Adrenal gland (tissue), 12 donors: ENCODE measurements around the gene CD151. TPM values are rescaled to one million over a fixed set of nuclear protein-coding genes. Genes with fewer than 3 reads are reported as not detected.

Experiments
- DNase-seq, 7 donors: peaks; one replicate each; pipeline ENCODE4 v3.0.0-alpha.2; 2019 to 2020
- H3K27ac ChIP-seq, 5 donors: fragments of 200-600 bp; sonication (generic) in 4 of 5; 1 replicate in 3 of 5; 2 replicates in 2 of 5; pipeline versions ENCODE4 v1.5.1 to v1.8.0; 2016 to 2020; ENCODE audit warnings: mild to moderate bottlenecking in 1 of 5
- H3K27me3 ChIP-seq: fragments of 200-600 bp; 2 replicates; pipeline ENCODE4 v1.8.0; 2021
- H3K36me3 ChIP-seq, 2 donors: fragments of 200-600 bp; replicated peaks in 1 of 2; 1 replicate in 1 of 2; 2 replicates in 1 of 2; pipeline versions ENCODE4 v1.5.1 to v1.8.0; 2018 to 2022
- H3K4me1 ChIP-seq, 2 donors: fragments of 200-600 bp; replicated peaks in 1 of 2; 1 replicate in 1 of 2; 2 replicates in 1 of 2; pipeline versions ENCODE4 v1.5.1 to v1.8.0; 2018 to 2021
- H3K4me3 ChIP-seq, 4 donors: fragments of 200-600 bp; sonication (generic) in 3 of 4; one replicate each; pipeline ENCODE4 v1.5.1; 2016 to 2018
- H3K9me3 ChIP-seq, 3 donors: fragments of 200-600 bp; sonication (generic) in 1 of 3; replicated peaks in 1 of 3; 1 replicate in 2 of 3; 2 replicates in 1 of 3; pipeline versions ENCODE4 v1.5.1 to v1.8.0; 2016 to 2021
- POLR2A ChIP-seq, 2 donors: fragments of 450-650 bp; IDR thresholded peaks; one replicate each; pipeline ENCODE4 v1.6.1; 2017; ENCODE audit warnings: antibody characterized with exemption in 2 of 2, mild to moderate bottlenecking in 2 of 2, moderate library complexity in 1 of 2
- WGBS, 4 donors: extraction: QIAGEN DNeasy Blood & Tissue Kit in 2 of 4; methylation state at CpG; one replicate each; pipeline versions ENCODE4 v1.1.5 to v1.1.7; 2013 to 2017; 5-methylcytosine and 5-hydroxymethylcytosine counted together
- intact Hi-C, 2 donors: fragments of 100-400 bp; cut with DNase I; formaldehyde crosslinking; loops; one replicate each; pipeline versions ENCODE4 v1.14.1 to v1.15.0; 2022 to 2023
- polyA plus RNA-seq, 3 donors: library from polyadenylated mRNA; stranded (reverse); fragments of 200-250 nt in 2 of 3; fragments of 350-450 nt in 1 of 3; fragmentation: Illumina TruSeq in 1 of 3; extraction: RNeasy Lipid Tissue Mini Kit (QIAGEN cat#74804) in 1 of 3; gene quantifications; one replicate each; pipeline ENCODE4 v1.2.3, GENCODE V29; 2013 to 2014
- total RNA-seq, 9 donors: library from RNA; depleted of rRNA in 4 of 9; stranded (reverse); fragments of >200 nt in 4 of 9; fragments of 120-200 nt in 1 of 9; fragmentation: NEBNext Ultra II Directional in 1 of 9; extraction: Animal tissue kit (Norgen Biotek cat#: 25700) in 1 of 9; gene quantifications; one replicate each; pipeline versions ENCODE4 v1.1.0 to v1.2.4, GENCODE V29; 2013 to 2023
- TF ChIP-seq, protein P1 (sequence below), 6 experiments: fragments of 450-650 bp in 4 of 6; fragments of 200-600 bp in 2 of 6; sonication (generic) in 1 of 6; IDR thresholded peaks; 1 replicate in 5 of 6; 2 replicates in 1 of 6; pipeline versions ENCODE4 v1.5.1 to v1.8.0; 2016 to 2021; ENCODE audit warnings: antibody characterized with exemption in 6 of 6, mild to moderate bottlenecking in 2 of 6, moderate library complexity in 1 of 6
- donor health status: healthy with polysubstance abuse.
- donor health status: Bipolar disorder and iron deficiency.
- donor health status: DM: yes; HTN: yes; CAD: no.
- donor health status: DM: no; HTN: no; CAD: no.
- donor health status: DM: no; HTN: no; CAD: no.
- donor health status: DM: yes; HTN: yes; CAD: no.

The CD151 gene
- total and polyA plus RNA-seq, 12 donors, result 111 to 387 (median 285) TPM

DNA sequence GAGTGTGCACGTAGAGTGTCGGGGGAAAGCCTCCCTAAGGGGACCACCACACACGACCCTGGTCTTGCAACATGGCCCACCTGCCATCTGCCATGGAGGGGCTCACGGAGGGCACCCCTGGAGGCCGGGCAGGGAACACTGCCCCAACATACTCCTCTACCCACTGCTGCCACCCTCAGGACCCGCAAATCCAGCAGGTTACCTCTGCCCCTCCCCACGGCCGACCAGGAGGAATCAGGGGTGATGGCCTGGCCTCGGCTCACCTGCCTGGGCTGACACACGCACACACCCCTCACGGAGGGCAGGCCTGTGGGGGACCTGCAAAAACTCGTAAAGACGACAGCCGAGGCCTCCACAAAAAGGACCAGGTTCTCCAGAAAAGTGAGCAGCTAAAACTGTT, 47.7 kb downstream of the CD151 start:
- DNase-seq, result no peak
- Histone ChIP-seq H3K27ac (no peak overlapping the region), H3K27me3 (no peaks in the 10 kb centered on the region), H3K4me3 (no peak overlapping the region), H3K9me3 (no peaks in the 10 kb centered on the region), H3K36me3 (no peaks in the 10 kb centered on the region), H3K4me1 (peaks cover 7 to 8% of the 10 kb centered on the region in 2 donors)
- intact Hi-C loops, result no loop called here
- WGBS, 4 donors, result 85 to 99% (median 91%) methylated on average over 9 to 14 of the region's 14 CpGs
- TF ChIP-seq, protein P1, sequence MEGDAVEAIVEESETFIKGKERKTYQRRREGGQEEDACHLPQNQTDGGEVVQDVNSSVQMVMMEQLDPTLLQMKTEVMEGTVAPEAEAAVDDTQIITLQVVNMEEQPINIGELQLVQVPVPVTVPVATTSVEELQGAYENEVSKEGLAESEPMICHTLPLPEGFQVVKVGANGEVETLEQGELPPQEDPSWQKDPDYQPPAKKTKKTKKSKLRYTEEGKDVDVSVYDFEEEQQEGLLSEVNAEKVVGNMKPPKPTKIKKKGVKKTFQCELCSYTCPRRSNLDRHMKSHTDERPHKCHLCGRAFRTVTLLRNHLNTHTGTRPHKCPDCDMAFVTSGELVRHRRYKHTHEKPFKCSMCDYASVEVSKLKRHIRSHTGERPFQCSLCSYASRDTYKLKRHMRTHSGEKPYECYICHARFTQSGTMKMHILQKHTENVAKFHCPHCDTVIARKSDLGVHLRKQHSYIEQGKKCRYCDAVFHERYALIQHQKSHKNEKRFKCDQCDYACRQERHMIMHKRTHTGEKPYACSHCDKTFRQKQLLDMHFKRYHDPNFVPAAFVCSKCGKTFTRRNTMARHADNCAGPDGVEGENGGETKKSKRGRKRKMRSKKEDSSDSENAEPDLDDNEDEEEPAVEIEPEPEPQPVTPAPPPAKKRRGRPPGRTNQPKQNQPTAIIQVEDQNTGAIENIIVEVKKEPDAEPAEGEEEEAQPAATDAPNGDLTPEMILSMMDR (IDR thresholded peaks at IDR 0.05), result no peak
- TF ChIP-seq POLR2A (IDR thresholded peaks at IDR 0.05), result no peak

DNA sequence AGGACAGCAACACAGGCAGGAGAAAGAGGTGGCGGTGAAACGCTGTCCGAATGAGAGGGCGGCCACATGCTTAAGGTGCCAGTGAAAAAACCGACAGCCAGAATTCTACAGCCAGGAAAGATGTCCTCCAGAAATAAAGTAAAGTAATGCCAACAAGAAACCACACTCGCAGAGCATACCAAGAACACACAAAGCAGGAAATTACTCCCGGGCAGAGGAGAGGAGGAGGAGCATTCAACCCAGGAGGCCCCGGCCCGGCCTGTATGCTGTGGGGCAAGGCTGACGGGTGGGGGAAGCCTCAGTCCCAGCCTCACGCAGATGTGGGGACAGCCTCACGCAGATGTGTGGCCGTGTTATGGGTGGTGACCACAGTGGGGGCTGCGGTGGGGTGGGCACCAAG, 49.8 kb downstream of the CD151 start:
- no peak for DNase-seq
- 90 to 94% (median 93%) methylated on average over 11 to 14 of the region's 14 CpGs for WGBS, 4 donors
- no peaks in the 10 kb centered on the region for H3K9me3 ChIP-seq
- H3K4me1 ChIP-seq, result no peaks in the 10 kb centered on the region
- intact Hi-C loops, result no loop called here
- no peaks in the 10 kb centered on the region for H3K27me3 ChIP-seq
- H3K4me3 ChIP-seq, result no peak overlapping the region
- TF ChIP-seq POLR2A (IDR thresholded peaks at IDR 0.05), result no peak
- TF ChIP-seq, protein P1 (IDR thresholded peaks at IDR 0.05), result no peak
- H3K27ac ChIP-seq, result no peak overlapping the region
- no peaks in the 10 kb centered on the region for H3K36me3 ChIP-seq

DNA sequence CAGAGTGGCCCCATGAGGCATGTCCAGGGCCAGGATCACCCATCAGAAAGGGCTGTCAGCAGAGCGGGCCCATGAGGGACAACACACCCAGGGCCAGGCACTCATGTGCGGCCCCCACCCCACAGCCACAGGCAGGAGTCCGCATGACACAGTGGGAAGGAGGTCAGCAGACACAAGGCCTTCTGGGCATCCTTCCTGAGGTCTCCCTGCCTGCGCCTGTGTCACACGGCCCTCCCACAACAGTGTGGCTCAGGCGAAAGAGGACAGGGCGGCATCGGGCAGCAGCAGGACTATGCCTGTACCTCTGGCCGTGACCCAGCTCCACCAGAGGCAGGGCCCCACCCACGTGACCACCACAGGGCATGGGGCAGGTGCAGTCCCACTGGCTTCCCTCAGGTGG, 50.8 kb downstream of the CD151 start:
- Histone ChIP-seq H3K9me3 (no peaks in the 10 kb centered on the region), H3K4me1 (no peaks in the 10 kb centered on the region), H3K27ac (no peak overlapping the region), H3K27me3 (no peaks in the 10 kb centered on the region), H3K36me3 (no peaks in the 10 kb centered on the region), H3K4me3 (no peak overlapping the region)
- DNase-seq, result no peak
- TF ChIP-seq, protein P1 (IDR thresholded peaks at IDR 0.05), result no peak
- no peak for TF ChIP-seq POLR2A (IDR thresholded peaks at IDR 0.05)
- intact Hi-C loops, result no loop called here
- WGBS, 4 donors, result 87 to 95% (median 87%) methylated on average over 7 to 10 of the region's 10 CpGs; no CpG with 5 or more reads in 1 of the 4 donors

DNA sequence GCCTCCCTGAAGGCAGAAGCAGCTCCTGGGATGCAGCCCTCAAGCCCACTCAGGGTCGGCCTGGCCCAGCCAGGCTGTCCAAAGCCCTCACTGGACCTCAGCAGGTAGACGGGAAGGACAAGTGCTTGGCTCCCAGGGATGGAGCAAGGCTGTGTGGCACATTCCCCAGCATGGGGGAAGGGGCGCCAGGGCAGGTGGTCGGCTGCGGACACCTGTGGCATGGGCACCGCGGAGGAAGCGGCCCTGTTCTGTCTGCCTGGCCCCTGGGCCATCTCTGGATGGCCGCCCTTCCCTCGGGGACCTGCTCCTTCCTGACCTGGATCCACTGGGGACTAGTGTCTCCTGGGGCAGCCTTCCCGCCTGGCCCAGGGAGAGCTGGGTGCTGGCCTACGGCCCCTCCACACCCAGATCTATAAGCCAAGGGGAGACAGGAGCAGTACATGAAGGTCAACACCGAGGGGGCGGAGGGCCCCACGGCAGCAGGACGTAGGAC, 51.9 kb downstream of the CD151 start:
- intact Hi-C loops, result no loop called here
- Histone ChIP-seq H3K27me3 (no peaks in the 10 kb centered on the region), H3K4me1 (no peaks in the 10 kb centered on the region), H3K4me3 (no peak overlapping the region), H3K36me3 (no peaks in the 10 kb centered on the region), H3K9me3 (no peaks in the 10 kb centered on the region), H3K27ac (no peak overlapping the region)
- WGBS, 4 donors, result 0 to 88% (median 83%) methylated on average over 1 to 16 of the region's 16 CpGs
- TF ChIP-seq, protein P1 (IDR thresholded peaks at IDR 0.05), result no peak
- DNase-seq, result no peak
